HepG2 (cell line): Measurements from ENCODE around the gene MAPK11. TPM values are rescaled to one million over a fixed set of nuclear protein-coding genes. Genes with fewer than 3 reads are reported as not detected.

ENCODE experiments used
- ATAC-seq: fragments of 200-7000 bp; cut with Tn5 transposase; 3 replicates; pipeline ENCODE4 v1.9.1; 2020; ENCODE audit warnings: mild to moderate bottlenecking, moderate library complexity
- BruUV-seq: library from RNA; stranded (reverse); fragments of 400-500 nt; replicated peaks from 2 replicates; lab custom pipeline; 2021; lab: Mats Ljungman, UMichigan
- CTCF ChIA-PET: fragments of 300-600 bp; formaldehyde crosslinking; extraction: SDS; loops from one replicate; lab custom pipeline; 2021; ENCODE audit warnings: low total read pairs, inconsistent platforms, low intra/inter-chr PET ratio; lab: Yijun Ruan, JAX
- POLR2A ChIA-PET: fragments of 350-600 bp; sonication (Branson Sonifier 250); formaldehyde crosslinking; loops from one replicate; lab custom pipeline; 2020; ENCODE audit warnings: antibody characterized with exemption, inconsistent platforms; lab: Yijun Ruan, JAX
- DNase-seq: peaks from one replicate; pipeline ENCODE4 v3.0.0-alpha.2; 2015; ENCODE audit warnings: low spot score
- FAIRE-seq: peaks from 3 replicates; lab custom pipeline; 2011; peaks lifted over from hg19 to GRCh38; lab: Jason Lieb, UNC
- H2AFZ ChIP-seq: one replicate; pipeline ENCODE4 v1.6.1; 2011; ENCODE audit warnings: low read length, inconsistent platforms
- H3K27ac ChIP-seq: fragments of 300-600 bp; 3 replicates; pipeline ENCODE4 v1.8.0; 2011; ENCODE audit warnings: mixed run types, mild to moderate bottlenecking, mixed read lengths, low read length, inconsistent platforms; ENCODE audit not compliant: insufficient read depth; ENCODE audit errors: extremely low read length
- H3K27me3 ChIP-seq, 2 experiments: fragments of 200-600 bp in 1 of 2; 2 replicates in 1 of 2; 3 replicates in 1 of 2; pipeline versions ENCODE4 v1.6.0 to v1.8.0; 2011; ENCODE audit warnings: low read length in 2 of 2, mild to moderate bottlenecking in 2 of 2, moderate library complexity in 2 of 2, inconsistent platforms in 1 of 2; ENCODE audit not compliant: insufficient read depth in 2 of 2, control insufficient read depth in 1 of 2
- H3K36me3 ChIP-seq, 2 experiments: fragments of 200-600 bp in 1 of 2; replicated peaks in 1 of 2; 2 replicates in 1 of 2; 3 replicates in 1 of 2; pipeline versions ENCODE4 v1.5.1 to v1.8.0; 2011; ENCODE audit warnings: low read length in 2 of 2, inconsistent platforms in 1 of 2; ENCODE audit not compliant: insufficient read depth in 2 of 2, control insufficient read depth in 1 of 2
- H3K4me1 ChIP-seq: 2 replicates; pipeline ENCODE4 v1.5.1; 2012; ENCODE audit warnings: low read length, inconsistent platforms; ENCODE audit not compliant: insufficient read depth
- H3K4me2 ChIP-seq: 2 replicates; pipeline ENCODE4 v1.6.0; 2011; ENCODE audit warnings: low read depth, low read length, inconsistent platforms
- H3K4me3 ChIP-seq, 3 experiments: fragments of 200-600 bp in 1 of 3; sonication (generic), shearing (Covaris generic) in 1 of 3; replicated peaks in 1 of 3; 2 replicates each; pipeline ENCODE4 v1.5.1; 2011 to 2016; ENCODE audit warnings: low read length in 3 of 3, inconsistent platforms in 2 of 3, low read depth in 2 of 3, mild to moderate bottlenecking in 2 of 3, control low read depth in 1 of 3, mixed read lengths in 1 of 3; ENCODE audit not compliant: insufficient read depth in 1 of 3
- H3K79me2 ChIP-seq: one replicate; pipeline ENCODE4 v1.6.1; 2011; ENCODE audit warnings: low read length, inconsistent platforms; ENCODE audit not compliant: insufficient read depth
- H3K9ac ChIP-seq: 2 replicates; pipeline ENCODE4 v1.6.0; 2011; ENCODE audit warnings: mild to moderate bottlenecking, low read depth, low read length, inconsistent platforms; ENCODE audit not compliant: insufficient read depth
- H3K9me3 ChIP-seq: 2 replicates; pipeline ENCODE4 v1.5.1; 2012; ENCODE audit warnings: mild to moderate bottlenecking, low read length
- H4K20me1 ChIP-seq: 2 replicates; pipeline ENCODE4 v1.6.0; 2011; ENCODE audit warnings: inconsistent platforms, mild to moderate bottlenecking, low read length, moderate library complexity; ENCODE audit not compliant: insufficient read depth
- FOXP1 ChIP-seq, 2 experiments: fragments of 450-650 bp in 1 of 2; IDR thresholded peaks; 2 replicates each; pipeline ENCODE4 v1.6.1; 2017 to 2018; ENCODE audit warnings: antibody characterized with exemption in 1 of 2
- HNRNPK ChIP-seq: fragments of 200-400 bp; formaldehyde crosslinking; IDR thresholded peaks from 2 replicates; pipeline ENCODE4 v1.6.1; 2018; ENCODE audit warnings: low read length, low read depth, moderate library complexity, mild to moderate bottlenecking; ENCODE audit not compliant: poor library complexity, severe bottlenecking
- HOXA7 ChIP-seq: sonication (generic); formaldehyde crosslinking; IDR thresholded peaks from 2 replicates; pipeline ENCODE4 v1.8.1; 2022; ENCODE audit warnings: mild to moderate bottlenecking, missing genetic modification reagents, moderate library complexity
- KDM2A ChIP-seq: sonication (generic); formaldehyde crosslinking; IDR thresholded peaks from 2 replicates; pipeline ENCODE4 v1.4.0; 2020; ENCODE audit warnings: low read depth, missing genetic modification reagents, borderline replicate concordance
- MXI1 ChIP-seq: IDR thresholded peaks from 3 replicates; pipeline ENCODE4 v1.6.1; 2012; ENCODE audit warnings: low read depth, low read length, inconsistent platforms, borderline replicate concordance
- PCBP1 ChIP-seq: fragments of 200-400 bp; formaldehyde crosslinking; IDR thresholded peaks from 2 replicates; pipeline ENCODE4 v1.6.1; 2017; ENCODE audit warnings: mild to moderate bottlenecking, low read depth, low read length, borderline replicate concordance
- PHB2 ChIP-seq: fragments of 450-650 bp; IDR thresholded peaks from 2 replicates; pipeline ENCODE4 v1.6.1; 2018; ENCODE audit not compliant: partially characterized antibody
- RBM22 ChIP-seq: fragments of 200-400 bp; formaldehyde crosslinking; optimal IDR thresholded peaks from 2 replicates; pipeline ENCODE3; 2017; ENCODE audit warnings: mild to moderate bottlenecking, low read length, moderate library complexity
- RCOR2 ChIP-seq: IDR thresholded peaks from 2 replicates; pipeline ENCODE4 v1.6.1; 2016; ENCODE audit warnings: missing biosample characterization, missing genetic modification reagents
- RFX1 ChIP-seq: fragments of 450-650 bp; IDR thresholded peaks from 2 replicates; pipeline ENCODE4 v1.6.1; 2017
- TP53 ChIP-seq: sonication (generic); formaldehyde crosslinking; conservative IDR thresholded peaks from 2 replicates; pipeline ENCODE4 v1.4.0; 2020; ENCODE audit warnings: missing genetic modification reagents
- WGBS: methylation state at CpG from one replicate; pipeline ENCODE4 v1.1.6; 2017; ENCODE audit warnings: low lambda C conversion rate; 5-methylcytosine and 5-hydroxymethylcytosine counted together
- in situ Hi-C: cut with HindIII; loops from 2 replicates; pipeline ENCODE4 v1.10.0; 2017; ENCODE audit warnings: low pct_unique_long_range_greater_than_20kb; ENCODE audit not compliant: extremely low pct_ligation_motif_present
- intact Hi-C: fragments of 100-400 bp; cut with micrococcal nuclease; formaldehyde crosslinking; loops from one replicate; pipeline ENCODE4 v1.10.0; 2022; ENCODE audit not compliant: unreplicated experiment
- polyA plus RNA-seq, 8 experiments: library from polyadenylated mRNA; depleted of rRNA in 3 of 8; stranded (reverse) in 7 of 8; unstranded in 1 of 8; fragments of >200 nt; fragmentation: Illumina TruSeq in 4 of 8; extraction: Trizol in 4 of 8; gene quantifications; 2 replicates each; pipeline versions ENCODE4 v1.2.1 to v1.2.3, GENCODE V29; 2011 to 2016; ENCODE audit warnings: low read depth in 4 of 8, missing spikeins in 1 of 8, mixed read lengths in 1 of 8; ENCODE audit not compliant: insufficient read depth in 1 of 8
- total RNA-seq, 5 experiments: library from RNA; depleted of rRNA; stranded (reverse); fragments of >200 nt; fragmentation: Illumina TruSeq; extraction: Trizol; gene quantifications; 2 replicates each; pipeline ENCODE4 v1.2.3, GENCODE V29; 2016; ENCODE audit warnings: low read depth in 1 of 5

Gene MAPK11
- total and polyA plus RNA-seq, 2 of the 13 experiments (the other 11 are each of a cell fraction or from before 2014, with no cell fraction given): 0.15 to 0.17 TPM

GRCh38 chr22:50272044-50272802 is 2.0 kb upstream of the MAPK11 start:
- 76% methylated on average over 10 of the region's 26 CpGs for WGBS
- peaks cover 10 to 32% of the 10 kb centered on the region in 2 experiments for H3K27me3 ChIP-seq
- DNase-seq (no peak), ATAC-seq (no peak), FAIRE-seq (no peak)
- no peak overlapping the region for H3K9ac ChIP-seq
- H3K4me2 ChIP-seq: no peak overlapping the region; the same call in 1 of the 2 replicates
- no peaks in the 10 kb centered on the region for H3K79me2 ChIP-seq
- intact Hi-C loops (no loop called here), in situ Hi-C loops (no loop called here)
- peaks cover 1 to 6% of the 10 kb centered on the region in 2 experiments; a peak in 3 of 5 replicates for H3K36me3 ChIP-seq
- TF ChIP-seq RBM22: peak; percentile 48
- 0 out of 2 replicates have a peak, but pooled peaks have one; percentile 27 for TF ChIP-seq PCBP1
- no peak for TF ChIP-seq RCOR2
- CTCF ChIA-PET: interaction anchor here (0.9 to 2.3 kb wide), 3 partner anchors 20 to 70 kb away, joined by 3 to 8 read pairs (median 3); partner anchors contain the start of gene PPP6R2
- no TSS peak for BruUV-seq
- H3K27ac ChIP-seq: no peak overlapping the region
- H4K20me1 ChIP-seq: peaks cover 10% of the 10 kb centered on the region; the same call in 1 of the 2 replicates
- POLR2A ChIA-PET: interaction anchor here (1.2 to 1.6 kb wide), 2 partner anchors 9 to 22 kb away, joined by 3 to 7 read pairs; no protein-coding TSS in a partner anchor
- H3K4me3 ChIP-seq: peak overlapping the region in 1 of 3 experiments; percentile 62; a peak in 1 of 6 replicates
- no peaks in the 10 kb centered on the region for H3K9me3 ChIP-seq
- no peak overlapping the region for H2AFZ ChIP-seq
- H3K4me1 ChIP-seq: peaks cover 39% of the 10 kb centered on the region

GRCh38 chr22:50271519-50271970 is 1.4 kb upstream of the MAPK11 start:
- Histone ChIP-seq H4K20me1 (peaks cover 10% of the 10 kb centered on the region; the same call in 1 of the 2 replicates), H3K9me3 (no peaks in the 10 kb centered on the region), H3K4me1 (peaks cover 39% of the 10 kb centered on the region), H3K79me2 (no peaks in the 10 kb centered on the region), H3K4me3 (peak overlapping the region; percentile 28 to 62 (median 43); a peak in 4 of 6 replicates), H3K36me3 (peaks cover 0 to 4% of the 10 kb centered on the region in 2 experiments; a peak in 3 of 5 replicates), H3K4me2 (peak overlapping the region; percentile 74), H3K27ac (no peak overlapping the region), H3K9ac (no peak overlapping the region), H3K27me3 (peaks cover 10 to 36% of the 10 kb centered on the region in 2 experiments), H2AFZ (no peak overlapping the region)
- intact Hi-C loops (loop anchor here (2.0 kb wide), 1 partner anchor 71 kb away; the partner anchor contains the start of gene PPP6R2), in situ Hi-C loops (no loop called here)
- DNase-seq: peak; percentile 34
- 0% methylated on average over 4 of the region's 45 CpGs for WGBS
- no TSS peak for BruUV-seq
- FAIRE-seq: no peak
- ATAC-seq: peak; percentile 45
- CTCF ChIA-PET: interaction anchor here (0.7 to 2.3 kb wide), 4 partner anchors 19 to 71 kb away, joined by 3 to 8 read pairs (median 3); partner anchors contain the start of genes DENND6B and PPP6R2
- POLR2A ChIA-PET: interaction anchor here (1.2 to 1.6 kb wide), 2 partner anchors 9 to 23 kb away, joined by 3 to 7 read pairs; no protein-coding TSS in a partner anchor
- peak; percentile 61; the same call in 1 of the 2 replicates for TF ChIP-seq RFX1
- no peak for TF ChIP-seq HOXA7 (CRISPR knock-in tag)
- TF ChIP-seq HNRNPK: peak; percentile 42
- no peak for TF ChIP-seq PHB2
- TF ChIP-seq TP53 (CRISPR knock-in tag): no peak
- TF ChIP-seq FOXP1 (IDR thresholded peaks at IDR 0.05): no peak
- TF ChIP-seq FOXP1 (CRISPR knock-in tag; IDR thresholded peaks at IDR 0.05): no peak
- peak; percentile 65; the same call in 1 of the 3 replicates for TF ChIP-seq MXI1
- peak; percentile 40; the same call in 1 of the 2 replicates for TF ChIP-seq KDM2A (CRISPR knock-in tag)
